Measurements from ENCODE around the gene ESRP2.

ESRP2 gene

GRCh38 chr16:68257906-68258800, 22.2 kb upstream of the ESRP2 start:
- H3K4me1 ChIP-seq (ENCODE audit: low read length): peaks cover 78% of the 10 kb centered on the region
- peak overlapping the region; percentile 64 for H3K9ac ChIP-seq (ENCODE audit: low read length)
- no peaks in the 10 kb centered on the region for H3K9me3 ChIP-seq (replicated peaks; ENCODE audit: insufficient read depth, low read length)
- H3K4me3 ChIP-seq (ENCODE audit: low read length): peak overlapping the region; percentile 26; the same call in 1 of the 2 replicates
- H3K9me2 ChIP-seq (replicated peaks; ENCODE audit: insufficient read depth, low read length): no peaks in the 10 kb centered on the region
- H3K79me2 ChIP-seq (ENCODE audit: low read length): peaks cover 72% of the 10 kb centered on the region
- peak overlapping the region; percentile 63 for H3K4me2 ChIP-seq (ENCODE audit: low read depth, low read length)
- H2AFZ ChIP-seq (ENCODE audit: low read length): no peak overlapping the region
- peak; percentile 62 for DNase-seq
- H3K27ac ChIP-seq (ENCODE audit: low read length): peak overlapping the region; percentile 98
- no peaks in the 10 kb centered on the region for H4K20me1 ChIP-seq (ENCODE audit: insufficient read depth, low read length)
- H3F3A ChIP-seq (ENCODE audit: insufficient read depth, low read length): peaks cover 48% of the 10 kb centered on the region
- H3K27me3 ChIP-seq (replicated peaks; ENCODE audit: insufficient read depth, low read length): no peaks in the 10 kb centered on the region
- H3K36me3 ChIP-seq (replicated peaks; ENCODE audit: insufficient read depth, low read length): peaks cover 11% of the 10 kb centered on the region
- TF ChIP-seq EZH2phosphoT487 (IDR thresholded peaks at IDR 0.05; ENCODE audit: low read length) (no peak), EZH2 (optimal IDR thresholded peaks at IDR 0.05; ENCODE audit: low read depth, low read length) (no peak)

GRCh38 chr16:68257251-68257905, 21.5 kb upstream of the ESRP2 start:
- Histone ChIP-seq H3K27me3 (replicated peaks; ENCODE audit: insufficient read depth, low read length) (no peaks in the 10 kb centered on the region), H4K20me1 (ENCODE audit: insufficient read depth, low read length) (no peaks in the 10 kb centered on the region), H2AFZ (ENCODE audit: low read length) (no peak overlapping the region), H3K4me2 (ENCODE audit: low read depth, low read length) (peak overlapping the region; percentile 63), H3K9me2 (replicated peaks; ENCODE audit: insufficient read depth, low read length) (no peaks in the 10 kb centered on the region), H3K36me3 (replicated peaks; ENCODE audit: insufficient read depth, low read length) (peaks cover 11% of the 10 kb centered on the region), H3K9me3 (replicated peaks; ENCODE audit: insufficient read depth, low read length) (no peaks in the 10 kb centered on the region), H3K4me1 (ENCODE audit: low read length) (peaks cover 84% of the 10 kb centered on the region), H3K27ac (ENCODE audit: low read length) (peak overlapping the region; percentile 98), H3K9ac (ENCODE audit: low read length) (peak overlapping the region; percentile 64), H3F3A (ENCODE audit: insufficient read depth, low read length) (peaks cover 55% of the 10 kb centered on the region), H3K4me3 (ENCODE audit: low read length) (peak overlapping the region; percentile 26; the same call in 1 of the 2 replicates), H3K79me2 (ENCODE audit: low read length) (peaks cover 75% of the 10 kb centered on the region)
- TF ChIP-seq EZH2phosphoT487 (IDR thresholded peaks at IDR 0.05; ENCODE audit: low read length) (no peak), EZH2 (optimal IDR thresholded peaks at IDR 0.05; ENCODE audit: low read depth, low read length) (no peak), CTCF (IDR thresholded peaks at IDR 0.05; ENCODE audit: low read length) (no peak)
- peak; percentile 97 for DNase-seq

GRCh38 chr16:68255712-68256111, 19.8 kb upstream of the ESRP2 start:
- Histone ChIP-seq H4K20me1 (ENCODE audit: insufficient read depth, low read length) (no peaks in the 10 kb centered on the region), H3K4me1 (ENCODE audit: low read length) (peaks cover 85% of the 10 kb centered on the region), H3K27ac (ENCODE audit: low read length) (peak overlapping the region; percentile 98; the same call in 1 of the 2 replicates), H3K4me3 (ENCODE audit: low read length) (no peak overlapping the region), H3K36me3 (replicated peaks; ENCODE audit: insufficient read depth, low read length) (peaks cover 11% of the 10 kb centered on the region), H3K79me2 (ENCODE audit: low read length) (peaks cover 62% of the 10 kb centered on the region), H3K9ac (ENCODE audit: low read length) (no peak overlapping the region), H3K9me2 (replicated peaks; ENCODE audit: insufficient read depth, low read length) (no peaks in the 10 kb centered on the region), H3K9me3 (replicated peaks; ENCODE audit: insufficient read depth, low read length) (no peaks in the 10 kb centered on the region), H3K4me2 (ENCODE audit: low read depth, low read length) (no peak overlapping the region), H2AFZ (ENCODE audit: low read length) (no peak overlapping the region), H3F3A (ENCODE audit: insufficient read depth, low read length) (peaks cover 64% of the 10 kb centered on the region), H3K27me3 (replicated peaks; ENCODE audit: insufficient read depth, low read length) (no peaks in the 10 kb centered on the region)
- DNase-seq: no peak
- TF ChIP-seq CTCF (IDR thresholded peaks at IDR 0.05; ENCODE audit: low read length) (no peak), EZH2 (optimal IDR thresholded peaks at IDR 0.05; ENCODE audit: low read depth, low read length) (no peak), EZH2phosphoT487 (IDR thresholded peaks at IDR 0.05; ENCODE audit: low read length) (no peak)

Data from MM.1S (cell line).